T-helper 1 cell treated with Interleukin-12 subunit alpha and Interleukin-12 subunit beta and Interleukin-4 antibody, amounts not matched to agents 30 ng/mL and 1 ng/mL, for 36 hours (primary cell): ENCODE measurements around the gene FAM217A. TPM values are rescaled to one million over a fixed set of nuclear protein-coding genes. Genes with fewer than 3 reads are reported as not detected.
"Not testable (repeated sequence)": the region's sequence is repeated elsewhere in the genome, so short reads cannot be mapped to it uniquely, and the experiment has no call there.

Source experiments
- intact Hi-C: fragments of 100-400 bp; cut with micrococcal nuclease; formaldehyde crosslinking; loops from one replicate; pipeline ENCODE4 v1.15.1; 2024
- total RNA-seq: library from RNA; stranded (reverse); gene quantifications from 2 replicates; pipeline ENCODE4 v1.2.3, GENCODE V29; 2022

Gene FAM217A, protein sequence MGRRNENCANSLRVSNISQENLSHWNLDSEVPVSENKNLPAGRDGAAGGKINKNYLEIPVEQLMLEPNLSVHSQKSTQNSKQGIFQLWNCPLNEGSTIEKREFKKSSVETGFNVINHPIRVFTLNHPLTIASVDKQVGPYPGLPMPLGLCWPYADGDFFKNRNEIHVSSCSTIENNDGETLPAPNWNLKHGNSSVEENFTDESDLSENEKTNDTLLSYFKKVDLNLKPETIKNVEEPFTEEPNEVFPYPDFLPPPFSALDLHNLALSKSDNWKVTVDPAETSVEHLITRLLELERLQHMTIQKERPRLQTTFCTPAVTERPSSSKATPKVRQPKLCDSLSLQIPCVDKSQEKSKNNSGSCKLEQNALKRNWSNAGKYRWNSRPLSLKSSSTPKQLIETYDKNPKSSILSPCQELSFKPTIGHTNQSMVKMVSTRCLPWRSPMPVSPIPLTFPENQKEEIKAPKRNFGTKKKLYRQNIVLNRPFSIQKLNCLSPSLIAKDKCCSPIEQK
- not detected in 2 replicates for total RNA-seq

DNA sequence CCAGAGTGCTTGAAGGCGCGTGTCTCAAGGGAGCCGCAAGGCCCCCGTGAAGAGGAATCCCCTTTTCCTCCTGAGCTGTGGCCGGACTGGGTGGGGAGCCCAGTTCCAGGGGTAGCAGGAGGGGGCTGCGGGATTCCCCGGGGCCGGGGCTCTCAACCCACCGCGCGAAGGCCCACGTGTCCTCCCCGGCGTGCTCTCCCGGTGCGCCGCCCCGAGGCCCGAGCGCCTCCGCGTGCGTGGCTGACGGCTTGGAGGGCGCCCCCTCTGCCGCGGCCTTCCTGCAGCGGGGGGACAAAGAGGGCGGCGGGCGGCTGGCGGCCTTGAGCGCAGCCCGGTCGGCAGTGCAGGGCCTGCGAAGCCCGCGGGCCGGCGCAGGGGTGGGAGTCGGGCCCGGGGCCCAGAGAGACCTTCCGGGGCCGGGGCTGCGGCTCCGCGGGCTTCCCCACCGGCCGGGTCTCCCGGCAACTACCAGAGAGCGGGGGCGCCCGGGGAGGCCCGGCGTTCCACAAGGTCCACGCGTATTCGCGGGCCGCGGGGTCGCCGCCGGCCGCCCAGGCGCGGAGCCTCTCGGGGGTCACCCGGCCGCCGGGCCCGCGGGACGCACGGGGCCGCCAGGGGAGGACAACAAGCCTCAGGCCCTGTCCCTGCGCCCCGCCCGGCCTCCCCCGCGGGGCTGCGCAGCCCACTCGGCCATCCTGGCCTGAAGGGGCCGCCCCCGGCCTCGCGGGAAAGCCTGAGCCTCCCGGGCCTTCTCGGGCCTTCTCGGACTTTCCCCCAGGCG lies at the start of gene FAM217A:
FAM217A (minus strand) TSS at position 447 of the 781 bp plus-strand sequence. CDS start 1,723 bp downstream, outside the sequence.
- intact Hi-C loops = no loop called here

DNA sequence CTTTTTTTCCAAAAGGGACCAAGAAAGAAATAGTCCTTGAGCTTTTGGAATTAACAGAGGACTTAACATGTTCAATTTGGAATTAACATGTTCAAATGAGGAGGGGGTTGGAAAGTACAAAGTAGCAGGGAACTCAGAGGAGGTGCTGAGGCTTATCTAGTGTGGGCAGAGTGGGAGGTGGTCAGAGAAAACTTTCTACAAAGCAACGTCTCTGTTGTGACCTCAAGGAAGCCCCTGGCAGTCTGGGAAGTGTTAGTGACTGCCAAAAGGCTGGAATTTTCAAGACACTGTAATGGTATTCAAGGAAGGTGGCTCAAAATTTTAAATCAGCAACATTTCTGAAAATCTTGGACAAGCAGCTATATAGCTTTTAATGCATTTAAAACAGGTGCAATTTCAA lies 49.1 kb upstream of the FAM217A start:
- intact Hi-C loops = no loop called here

DNA sequence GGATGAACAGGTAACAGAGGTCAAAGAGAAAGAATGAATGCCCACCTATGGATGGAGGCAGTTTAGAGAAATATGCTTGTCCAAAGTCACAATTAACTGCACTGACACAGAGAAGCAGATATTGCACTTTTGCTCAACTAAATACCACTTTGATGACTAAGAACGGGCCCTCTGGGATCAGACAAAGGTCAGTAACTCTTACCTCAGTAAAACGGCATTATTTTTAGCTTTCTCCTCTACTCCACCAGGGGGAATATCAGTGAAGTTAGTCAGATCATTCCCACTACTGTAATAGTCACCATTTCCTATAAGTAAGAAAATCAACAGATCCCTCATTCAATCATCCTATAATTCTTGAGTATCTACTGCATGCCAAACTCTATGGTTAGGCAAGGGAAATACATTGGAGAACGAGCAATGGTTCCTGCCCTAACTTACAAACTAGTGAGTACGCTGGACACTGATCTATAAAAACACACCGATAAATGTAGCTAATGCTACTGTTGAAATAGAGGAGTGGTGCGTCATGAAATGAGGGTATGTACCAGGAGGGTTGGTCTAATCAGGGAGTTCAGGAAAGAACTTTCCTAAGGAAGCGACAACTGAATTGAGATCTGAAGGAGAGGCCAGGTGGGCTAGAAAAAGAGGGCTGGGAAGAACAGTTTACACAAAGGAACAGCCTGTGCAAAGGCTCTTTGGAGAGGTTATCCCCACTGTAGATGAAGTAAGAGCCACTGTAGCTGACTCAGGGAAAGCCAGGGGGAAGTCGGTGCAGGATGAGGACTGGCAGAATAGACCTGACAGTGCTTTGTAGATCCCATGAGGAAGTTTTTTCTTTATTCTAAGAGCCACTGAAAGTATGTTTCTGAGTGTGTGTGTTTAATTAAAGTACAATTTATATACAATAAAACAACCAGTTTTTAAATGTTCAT lies 47.3 kb upstream of the FAM217A start:
- intact Hi-C loops = no loop called here

DNA sequence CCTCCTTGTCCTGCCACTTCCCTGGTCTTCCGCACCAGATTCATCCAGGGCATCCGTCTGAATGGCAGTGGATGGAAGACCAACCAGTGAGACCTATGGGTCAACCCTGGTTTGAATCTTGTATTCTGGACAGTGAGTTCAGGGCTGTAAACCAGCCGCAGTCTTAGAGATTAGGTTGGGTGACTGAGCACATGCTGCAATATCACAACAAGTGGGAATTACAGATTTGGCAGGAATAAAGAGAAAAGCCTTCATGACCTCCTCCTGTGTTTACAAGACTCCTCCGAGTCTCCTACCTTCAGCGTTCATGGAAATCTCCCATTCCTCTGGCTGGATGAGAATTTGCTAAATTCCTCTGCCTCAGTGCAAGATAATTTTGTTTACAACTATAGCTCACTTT lies 46.6 kb upstream of the FAM217A start:
- intact Hi-C loops = no loop called here

DNA sequence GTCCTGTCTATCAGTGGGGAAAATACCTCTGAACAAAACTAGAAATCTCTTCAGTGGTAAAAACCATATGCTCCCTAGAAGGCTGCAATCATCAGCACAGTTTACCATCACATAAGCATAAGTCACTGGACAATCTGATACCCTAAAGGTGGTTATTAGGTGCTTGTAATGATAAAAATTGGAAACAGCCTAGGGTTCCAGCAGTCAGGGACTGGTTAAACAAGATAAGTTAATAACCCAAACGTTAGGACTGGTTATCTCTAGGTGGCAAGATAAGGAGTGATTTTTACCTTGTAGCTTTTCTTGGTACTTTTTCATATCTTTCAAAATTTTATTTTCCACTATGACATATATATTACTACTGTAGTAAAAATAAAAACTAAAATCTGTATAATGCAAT lies 45.4 kb upstream of the FAM217A start:
- intact Hi-C loops = no loop called here

DNA sequence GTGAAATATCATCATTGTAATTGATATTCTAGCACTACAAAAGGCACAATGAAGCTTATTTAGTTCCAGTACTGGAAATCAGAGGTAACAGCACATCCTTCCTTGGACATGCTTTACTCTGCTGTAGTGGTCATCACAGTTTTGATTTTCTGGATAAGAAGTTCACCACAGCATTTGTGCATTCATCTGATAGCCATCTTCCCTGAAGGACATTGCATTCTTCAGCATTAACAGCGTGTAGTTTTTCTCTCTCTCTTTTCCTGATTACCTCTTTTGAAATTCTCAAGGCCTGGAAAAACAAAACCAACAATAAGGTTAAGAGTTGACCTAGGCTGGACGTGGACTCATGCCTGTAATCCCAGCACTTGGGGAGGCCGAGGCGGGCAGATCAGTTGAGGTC lies 36.8 kb upstream of the FAM217A start:
- intact Hi-C loops = loop anchor here (5.0 kb wide), 1 partner anchor 48 kb away; no protein-coding TSS in a partner anchor

DNA sequence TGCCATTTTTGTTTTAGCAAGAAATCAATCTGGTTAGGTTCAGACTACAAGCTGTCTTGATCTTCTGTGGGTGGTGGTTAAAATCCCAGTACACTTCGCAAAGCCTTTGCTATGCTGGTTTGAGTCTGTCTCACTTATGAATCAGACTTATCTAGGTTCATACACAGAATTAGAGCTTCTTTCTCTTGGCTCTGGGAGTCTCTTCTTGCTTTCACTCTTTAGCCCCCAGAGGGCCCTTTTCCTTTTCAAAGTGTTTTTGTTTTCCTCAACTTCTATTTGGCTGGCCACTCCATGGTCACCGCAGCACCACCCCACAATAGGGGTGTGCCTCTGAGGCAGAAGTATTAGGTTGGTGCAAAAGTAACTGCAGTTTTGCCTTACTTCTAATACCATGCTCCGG lies 35.2 kb upstream of the FAM217A start:
- intact Hi-C loops = no loop called here

DNA sequence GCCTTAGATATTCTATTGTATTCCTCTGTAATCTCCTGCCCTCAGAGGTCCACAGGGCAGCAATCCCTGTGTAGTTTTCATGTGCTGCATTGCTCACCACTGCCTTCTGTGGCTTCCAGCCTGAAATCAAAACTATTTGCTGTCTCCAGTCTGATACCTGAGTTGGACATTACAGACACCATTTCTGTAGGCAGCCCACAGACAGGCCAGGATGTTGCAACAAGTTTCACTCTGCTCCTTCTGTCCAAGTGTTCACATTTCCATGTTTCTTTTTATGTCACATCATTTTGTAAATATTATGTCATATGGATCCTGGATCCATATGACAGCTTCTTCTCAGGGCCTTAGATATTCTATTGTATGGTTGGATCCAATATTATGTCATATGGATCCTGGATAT lies 34.7 kb upstream of the FAM217A start:
- intact Hi-C loops = no loop called here

DNA sequence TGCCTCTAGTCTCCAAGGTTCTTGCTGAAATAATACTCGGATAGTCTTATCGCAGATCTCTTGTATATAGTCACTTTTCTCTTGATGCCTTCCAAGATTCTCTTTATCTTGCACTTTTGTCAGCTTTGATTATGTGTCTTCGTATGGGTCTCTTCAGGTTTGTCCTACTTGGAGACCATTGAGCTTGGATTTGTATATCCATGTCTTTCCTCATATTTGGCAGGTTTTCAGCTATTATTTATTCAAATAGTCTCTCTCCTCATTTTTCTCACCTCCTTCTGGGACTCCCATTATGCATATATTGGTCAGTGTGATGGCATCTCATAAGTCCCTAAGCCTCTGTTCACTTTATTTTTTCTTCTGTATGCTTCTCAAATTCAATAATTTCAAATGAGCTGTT lies 33.4 kb upstream of the FAM217A start:
- intact Hi-C loops = no loop called here

DNA sequence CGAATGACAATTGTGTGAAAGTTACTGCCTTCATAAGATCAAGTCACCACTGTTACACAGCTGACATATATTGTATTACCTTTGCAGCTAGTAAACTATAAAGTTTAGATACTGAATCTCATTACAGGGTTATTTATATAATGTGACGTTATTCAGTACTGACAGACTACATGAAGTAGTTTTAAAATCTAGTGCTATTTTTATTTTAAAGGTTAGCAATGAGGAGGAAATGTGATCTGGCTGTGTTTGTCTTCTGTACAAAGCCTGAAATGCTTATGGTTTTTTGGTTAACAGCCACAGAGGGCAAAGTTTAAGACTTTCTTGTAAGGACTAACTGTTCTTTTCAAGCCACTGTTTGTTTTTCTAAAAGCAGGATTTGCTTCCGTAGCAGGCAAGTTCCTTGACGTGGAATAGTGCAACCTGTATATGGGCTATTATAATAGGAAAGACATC lies 30.5 kb upstream of the FAM217A start:
- intact Hi-C loops = not testable (repeated sequence)

DNA sequence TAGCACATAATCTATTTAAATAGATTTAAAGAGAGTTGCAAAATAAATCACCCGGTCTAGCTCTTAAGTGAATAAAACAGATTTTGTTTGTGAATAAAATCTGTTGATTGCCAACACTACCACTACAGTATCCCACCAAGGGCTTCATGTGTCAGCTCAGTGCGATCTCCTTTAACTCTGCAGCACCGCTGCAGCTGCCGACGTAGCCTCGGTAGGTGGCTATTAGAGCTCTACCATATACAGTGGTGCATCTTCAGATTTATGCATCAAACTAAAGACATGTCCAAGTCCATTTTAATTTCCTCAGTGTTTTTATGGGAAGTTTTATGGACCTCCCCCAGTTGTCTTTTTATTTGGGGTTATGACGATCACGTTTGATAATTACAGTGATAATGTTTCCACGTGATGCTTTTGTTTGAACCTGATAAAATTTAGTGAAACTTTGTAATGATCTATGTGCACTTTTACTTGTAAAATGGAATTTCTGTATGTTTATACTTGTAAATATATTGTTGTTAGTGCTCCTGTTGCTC lies 29.7 kb upstream of the FAM217A start:
- intact Hi-C loops = no loop called here

DNA sequence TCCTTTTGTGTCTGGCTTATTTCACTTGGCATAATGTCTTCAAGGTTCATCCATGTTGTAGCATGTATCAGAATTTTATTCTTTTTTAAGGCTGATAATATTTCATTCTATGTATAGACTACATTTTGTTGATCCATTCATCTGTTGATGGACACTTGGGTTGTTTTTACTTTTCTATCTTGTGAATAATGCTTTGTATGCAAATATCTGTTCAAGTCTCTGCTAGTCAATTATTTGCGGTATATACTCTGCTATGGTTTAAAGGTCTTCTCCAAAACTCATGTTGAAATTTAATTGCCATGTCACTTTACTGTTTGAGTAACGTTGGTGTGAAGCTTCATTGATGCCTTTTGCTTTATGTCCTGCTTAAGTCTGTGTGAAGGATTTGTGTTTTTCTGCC lies 28.9 kb upstream of the FAM217A start:
- intact Hi-C loops = no loop called here

DNA sequence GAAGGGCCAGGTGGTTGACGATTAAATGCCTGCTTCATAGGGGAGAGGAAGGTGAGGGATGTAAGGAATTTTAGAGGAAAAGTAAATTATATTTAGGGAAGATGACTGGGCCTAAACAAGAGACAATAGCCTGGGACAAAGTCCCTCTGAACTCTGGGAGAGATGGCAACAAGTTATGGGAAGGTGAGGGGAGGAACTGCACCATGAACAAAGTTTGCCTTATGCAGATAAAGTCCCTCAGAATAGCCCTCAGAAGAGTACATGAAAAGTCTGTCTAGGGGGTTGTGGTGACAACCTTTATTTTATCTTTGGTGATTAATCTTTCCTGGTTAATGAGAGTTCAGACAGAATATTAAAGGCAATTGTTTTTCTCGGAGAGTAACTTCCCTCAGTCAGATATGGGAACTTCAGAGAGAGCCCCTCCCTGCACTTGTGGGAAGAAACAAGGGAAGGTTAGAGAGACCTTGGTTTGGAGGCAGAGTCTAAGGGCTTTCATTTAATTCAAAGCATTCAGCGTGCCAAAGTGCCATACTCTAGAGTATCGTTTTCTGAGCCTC lies 27.1 kb upstream of the FAM217A start:
- intact Hi-C loops = no loop called here

DNA sequence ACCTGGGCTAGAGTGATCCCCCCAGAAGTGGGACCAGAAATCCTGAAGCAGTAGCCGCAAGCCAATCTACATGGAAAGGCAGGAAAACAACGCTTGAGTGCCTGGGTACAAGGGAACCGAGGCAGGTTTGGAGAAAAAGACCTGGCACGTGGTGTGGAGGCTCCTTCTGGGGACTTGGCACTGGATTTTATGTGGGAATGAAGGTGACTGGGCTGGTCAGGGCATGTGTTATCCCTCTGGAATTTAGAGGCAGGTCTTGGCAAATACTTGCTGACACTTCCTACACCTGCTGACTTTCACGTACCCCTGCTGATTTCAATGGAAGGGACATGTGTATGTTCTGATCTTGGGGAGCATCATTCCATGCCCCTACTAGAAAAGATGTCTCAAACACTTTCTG lies 25.0 kb upstream of the FAM217A start:
- intact Hi-C loops = no loop called here

DNA sequence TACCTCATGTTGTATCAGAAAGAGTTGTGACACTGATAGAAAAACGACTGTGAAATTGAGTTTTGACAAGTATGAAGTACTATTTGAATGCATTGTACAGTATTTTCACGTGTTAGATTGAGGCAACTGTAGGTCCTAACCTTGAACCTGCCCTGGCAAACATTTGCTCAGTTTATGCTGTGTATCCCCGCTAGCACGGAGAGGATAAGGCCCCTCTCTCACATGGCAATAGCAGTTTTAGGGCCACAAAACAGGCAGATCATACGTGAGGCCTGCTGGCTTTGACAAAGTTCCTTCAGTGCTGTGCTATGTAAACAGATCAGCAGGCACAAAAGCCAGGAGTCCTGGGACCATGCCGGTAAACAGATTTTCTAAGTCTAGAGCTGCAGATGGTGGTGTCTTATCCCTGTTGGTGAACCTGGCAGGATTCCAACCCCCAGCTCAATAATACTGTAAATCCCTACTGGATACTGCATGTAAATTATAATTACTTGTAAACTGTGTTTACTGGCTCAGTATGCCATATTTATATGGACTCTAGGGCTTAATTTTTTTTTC lies 23.8 kb upstream of the FAM217A start:
- intact Hi-C loops = no loop called here

DNA sequence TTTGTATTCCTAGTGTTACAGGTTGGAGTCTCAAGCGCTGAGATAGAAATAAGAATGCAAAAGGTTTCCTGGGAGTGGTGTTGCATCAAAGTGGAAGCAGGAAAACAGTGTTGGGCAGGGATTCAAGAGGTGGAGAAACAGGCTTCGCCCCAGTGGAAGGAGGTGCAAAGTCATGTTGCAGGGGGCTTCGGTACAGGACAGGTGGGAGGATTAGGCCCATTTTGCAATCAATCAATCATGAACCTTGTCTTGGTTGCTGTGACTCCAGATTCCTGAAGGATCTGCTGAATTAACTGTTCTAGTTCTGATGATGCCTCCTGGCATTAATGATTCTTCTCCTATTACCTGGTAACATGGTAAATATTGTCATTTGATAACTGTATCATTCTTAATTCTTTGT lies 22.4 kb upstream of the FAM217A start:
- intact Hi-C loops = no loop called here

DNA sequence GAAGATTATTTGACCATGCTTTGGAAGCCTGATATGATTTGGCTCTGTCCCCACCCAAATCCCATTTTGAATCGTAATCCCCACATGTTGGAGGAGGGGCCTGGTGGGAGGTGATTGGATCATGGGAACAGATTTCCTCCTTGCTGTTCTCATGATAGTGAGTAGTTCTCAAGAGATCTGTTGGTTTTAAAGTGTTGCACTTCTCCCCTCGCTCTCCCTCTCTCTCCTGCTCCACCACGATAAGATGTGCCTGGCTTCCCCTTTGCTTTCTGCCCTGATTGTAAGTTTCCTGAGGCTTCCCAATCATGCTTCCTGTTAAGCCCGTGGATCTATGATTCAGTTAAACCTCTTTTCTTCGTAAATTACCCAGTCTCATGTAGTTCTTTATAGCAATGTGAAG lies 21.7 kb upstream of the FAM217A start:
- intact Hi-C loops = no loop called here

DNA sequence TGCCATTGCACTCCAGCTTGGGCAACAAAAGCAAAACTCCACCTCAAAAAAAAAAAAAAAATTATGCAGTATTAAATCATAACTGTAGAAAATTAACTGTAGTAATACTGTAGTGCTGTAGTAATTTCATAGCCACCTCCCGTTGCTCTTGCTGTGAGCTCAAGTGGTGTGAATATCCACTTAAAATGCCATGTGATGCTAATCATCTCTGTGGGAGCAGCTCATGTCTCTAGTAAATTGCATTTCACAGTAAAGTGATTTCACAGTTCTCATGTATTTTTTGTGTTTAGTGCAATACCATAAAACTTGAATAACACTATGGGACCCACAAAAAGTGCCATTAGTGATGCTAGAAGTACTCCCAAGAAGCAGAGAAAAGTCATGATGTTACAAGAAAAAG lies 14.4 kb upstream of the FAM217A start:
- intact Hi-C loops = no loop called here

DNA sequence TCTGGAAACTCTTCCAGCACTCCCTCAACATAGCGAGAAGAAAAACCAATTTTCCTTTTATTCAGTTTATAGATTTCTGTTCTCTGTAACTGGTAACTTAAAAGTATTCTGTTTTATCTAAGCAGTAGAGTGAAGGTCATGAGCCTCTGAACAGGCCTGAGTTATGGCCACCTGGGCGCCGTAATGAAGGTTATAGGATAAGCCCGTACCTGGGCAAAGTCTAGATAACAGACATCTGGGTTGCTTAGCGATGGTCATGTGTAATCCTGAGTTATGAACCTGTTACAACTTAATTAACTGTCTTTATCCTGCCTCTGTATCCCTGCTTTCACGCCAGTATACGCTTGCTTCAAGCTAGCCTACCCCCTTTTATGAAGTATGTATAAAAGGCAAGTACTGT lies 13.0 kb upstream of the FAM217A start:
- intact Hi-C loops = no loop called here

DNA sequence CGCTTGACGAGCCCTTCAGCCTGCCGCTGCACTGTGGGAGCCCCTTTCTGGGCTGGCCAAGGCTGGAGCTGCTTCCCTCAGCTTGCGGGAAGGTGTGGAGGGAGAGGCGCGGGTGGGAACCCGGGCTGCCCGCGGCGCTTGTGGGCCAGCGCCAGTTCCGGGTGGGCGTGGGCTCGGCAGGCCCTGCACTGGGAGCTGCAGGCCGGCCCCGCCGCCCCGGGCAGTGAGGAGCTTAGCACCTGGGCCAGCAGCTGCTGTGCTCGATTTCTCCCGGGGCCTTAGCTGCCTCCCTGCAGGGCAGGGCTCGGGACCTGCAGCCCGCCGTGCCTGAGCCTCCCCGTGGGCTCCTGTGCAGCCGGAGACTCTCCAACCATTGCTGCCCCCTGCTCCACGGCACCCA lies 11.1 kb upstream of the FAM217A start:
- intact Hi-C loops = not testable (repeated sequence)
